NCI-H2171 treated with DMSO at 0.1 percent for 48 hours (cell line): ENCODE results near the gene LYPD6.

ENCODE experiments used
- DNase-seq: peaks from one replicate; lab custom pipeline; 2025; lab: John Stamatoyannopoulos, UW

LYPD6 gene

GRCh38 chr2:149409506-149409905 lies 79.1 kb downstream of the LYPD6 start:
- peak; percentile 40 for DNase-seq

GRCh38 chr2:149410701-149411484 lies 80.5 kb downstream of the LYPD6 start:
- DNase-seq: no peak

DNA sequence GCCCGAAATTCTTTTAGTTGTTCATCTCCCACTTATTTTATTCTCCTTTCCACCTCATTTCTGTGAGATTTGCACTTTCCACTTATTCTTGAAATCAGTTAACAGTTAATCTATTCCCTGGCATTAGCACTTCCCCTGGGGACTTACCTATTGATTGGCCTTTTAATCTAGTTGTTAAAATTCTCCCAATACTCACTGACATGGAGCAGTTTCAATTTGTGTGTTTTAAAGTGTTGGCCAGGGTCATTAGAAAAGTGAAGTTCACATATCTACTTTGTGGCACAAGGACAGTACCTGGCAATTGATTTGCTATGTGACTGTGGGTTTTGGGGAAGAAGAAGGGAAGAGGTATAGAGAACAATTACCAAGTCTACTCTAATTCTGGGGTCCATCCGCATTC lies 83.1 kb downstream of the LYPD6 start:
- DNase-seq: no peak

GRCh38 chr2:149415086-149415485 lies 84.7 kb downstream of the LYPD6 start:
- no peak for DNase-seq

DNA sequence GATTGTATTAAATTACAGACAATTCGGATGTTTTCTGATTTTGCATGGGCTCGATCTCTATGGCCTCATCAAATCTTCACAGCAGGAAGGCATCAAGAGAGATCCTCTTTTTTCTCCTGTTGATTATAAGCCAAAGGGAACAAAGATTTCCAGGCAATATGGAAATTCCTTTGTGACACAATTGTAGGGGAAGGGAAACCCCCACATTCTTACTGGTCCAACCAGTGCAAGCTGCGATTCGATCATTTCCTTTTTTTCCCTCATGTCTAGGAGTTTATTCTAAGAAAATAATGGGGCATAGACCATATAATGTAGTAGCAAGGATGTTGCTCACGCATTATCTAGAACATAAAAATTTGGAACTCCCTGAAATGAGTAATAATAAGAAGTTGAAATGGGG lies 87.7 kb downstream of the LYPD6 start:
- no peak for DNase-seq

DNA sequence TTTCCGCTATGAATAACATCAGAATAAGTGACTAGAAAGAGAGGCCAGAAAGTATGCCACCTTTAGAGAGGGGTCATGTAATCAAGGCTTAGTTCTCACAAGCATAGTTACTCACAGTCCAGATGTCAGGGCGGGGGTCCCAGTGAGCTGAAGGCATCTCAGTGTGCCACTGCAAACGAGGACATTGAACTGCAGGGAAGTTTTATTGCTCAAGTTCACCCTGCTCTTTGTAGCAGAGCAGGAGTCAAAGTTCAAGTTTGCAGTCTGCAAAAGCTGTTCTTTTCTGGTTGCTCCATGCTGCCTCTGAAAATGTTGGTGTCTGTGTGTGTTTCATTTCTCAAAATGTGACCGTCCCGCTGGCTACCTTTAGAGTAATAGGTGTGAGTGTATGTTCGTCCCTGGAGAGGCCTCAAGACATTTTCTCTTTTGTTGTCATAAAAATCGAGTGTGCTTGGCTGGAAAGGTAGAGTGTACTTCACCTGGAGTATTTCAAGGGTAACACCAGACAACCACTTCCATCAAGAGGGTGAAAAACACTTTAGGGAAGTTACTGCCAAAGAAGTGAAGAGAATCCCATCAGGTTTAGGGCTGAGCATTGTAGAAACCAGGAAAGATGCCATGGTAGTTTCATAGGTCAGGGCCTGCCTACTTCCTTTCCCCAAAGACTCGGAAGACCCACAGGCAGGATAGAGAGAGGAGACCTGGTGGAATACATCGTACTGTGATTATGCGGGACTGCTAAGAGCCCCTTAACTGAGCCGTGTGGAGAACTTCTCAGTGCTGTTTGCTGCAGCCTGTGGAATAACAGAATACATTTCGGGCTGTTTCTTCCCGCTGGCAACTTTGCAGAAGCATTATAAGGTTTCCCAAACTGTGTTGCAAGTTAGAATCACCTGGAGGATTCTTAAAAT lies 89.9 kb downstream of the LYPD6 start:
- DNase-seq: no peak

DNA sequence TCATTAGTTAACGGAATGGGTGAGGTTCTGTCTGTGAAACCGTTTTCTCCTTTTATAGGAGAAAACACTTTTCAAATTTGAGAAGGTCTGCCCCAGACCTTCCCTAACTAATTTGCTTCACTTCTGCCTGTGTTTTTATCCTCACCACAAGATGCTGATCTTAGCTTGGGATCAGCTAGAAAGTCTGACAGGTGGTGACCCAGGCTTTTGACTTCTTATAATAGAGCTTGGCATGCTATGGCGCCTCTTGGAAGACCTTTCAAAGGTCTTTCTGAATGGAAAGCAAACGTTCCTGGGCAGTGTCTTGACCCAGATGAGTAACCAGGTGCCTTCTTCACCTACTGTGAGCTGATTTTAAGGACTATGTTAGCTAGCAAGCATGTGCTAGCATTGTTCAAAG lies 91.4 kb downstream of the LYPD6 start:
- no peak for DNase-seq

DNA sequence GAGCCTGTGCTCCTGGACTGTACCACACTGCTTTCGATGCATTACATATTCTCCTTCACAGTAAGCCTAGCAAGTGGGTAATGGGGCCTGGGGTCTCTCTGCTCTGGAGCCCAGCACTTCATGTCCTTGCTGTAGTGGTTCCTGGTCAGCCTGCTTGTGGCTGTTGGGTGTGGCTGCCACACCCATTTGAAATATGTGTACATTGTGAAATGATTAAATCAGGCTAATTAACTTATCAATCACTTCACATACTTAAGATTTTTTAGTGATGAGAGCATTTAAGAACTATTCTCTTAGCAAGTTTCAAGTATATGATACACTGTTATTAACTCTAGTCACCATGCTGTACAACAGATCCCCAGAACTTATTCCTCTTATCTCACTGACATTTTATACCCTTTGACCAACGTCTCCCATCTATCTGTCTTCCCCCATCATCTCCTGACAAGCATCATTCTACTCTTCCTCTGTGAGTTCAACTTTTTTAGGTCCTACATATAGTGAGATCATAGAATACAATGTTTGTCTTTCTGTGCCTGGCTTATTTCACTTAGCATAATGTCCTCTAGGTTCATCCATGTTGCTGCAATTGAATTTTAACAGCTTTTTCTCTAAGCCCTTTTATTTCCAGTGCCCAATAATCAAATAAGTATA lies 92.1 kb downstream of the LYPD6 start:
- no peak for DNase-seq

DNA sequence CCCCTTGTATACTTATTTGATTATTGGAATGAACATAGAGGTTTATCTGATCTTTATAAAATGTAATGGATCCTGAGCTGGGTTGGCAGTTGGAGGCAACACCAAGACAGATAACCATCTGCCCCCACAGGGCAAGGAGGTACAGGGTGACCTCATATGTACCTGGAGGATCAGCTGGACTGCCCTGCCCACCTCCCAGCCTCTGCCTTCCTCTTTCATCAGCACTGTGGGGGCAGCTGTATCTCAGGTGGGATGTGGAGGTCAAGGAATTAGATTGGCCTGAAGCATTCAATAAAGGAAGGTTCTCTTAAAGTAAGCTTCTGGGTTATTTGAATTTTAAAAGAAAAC lies 92.6 kb downstream of the LYPD6 start:
- DNase-seq: no peak

- DNase-seq: no peak
These were observed 93.2 kb downstream of the LYPD6 start for GRCh38 chr2:149423630-149424029.

DNA sequence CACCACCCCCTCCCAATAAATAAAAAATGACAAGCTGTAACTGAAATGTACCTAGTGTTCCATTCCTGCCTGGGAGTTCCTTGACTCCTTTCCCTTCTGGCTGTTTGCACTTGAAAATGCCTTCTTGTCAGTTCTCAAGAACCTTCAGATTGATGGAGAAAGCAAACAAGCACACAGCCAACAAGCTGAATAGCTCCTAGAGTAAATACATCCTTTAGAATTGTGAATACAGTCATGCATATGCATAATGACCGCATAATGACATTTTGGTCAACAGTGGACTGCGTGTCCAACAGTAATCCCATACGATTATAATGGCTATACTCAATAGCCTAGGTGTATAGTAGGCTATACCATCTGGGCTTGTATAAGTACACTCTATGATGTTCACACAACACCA lies 97.0 kb downstream of the LYPD6 start:
- DNase-seq: no peak

DNA sequence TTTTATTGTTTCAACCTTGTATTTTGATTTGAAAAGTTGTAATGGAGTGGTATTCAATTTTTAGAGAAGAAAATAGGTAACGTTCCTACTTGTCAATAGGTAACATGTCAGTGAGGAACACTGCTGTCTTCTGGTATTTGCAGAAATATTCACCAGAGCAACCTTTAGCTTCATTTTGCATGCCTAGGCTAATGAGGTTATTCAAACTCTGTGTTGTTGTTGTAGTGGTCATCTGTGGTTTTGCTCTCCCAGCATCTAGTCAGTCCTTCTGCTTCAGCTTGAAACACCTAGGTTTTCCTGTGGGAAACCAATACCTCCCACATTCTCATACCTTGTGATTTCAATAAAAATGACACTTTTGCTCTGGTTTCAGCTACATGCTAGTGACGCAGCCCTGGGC lies 98.4 kb downstream of the LYPD6 start:
- no peak for DNase-seq

DNA sequence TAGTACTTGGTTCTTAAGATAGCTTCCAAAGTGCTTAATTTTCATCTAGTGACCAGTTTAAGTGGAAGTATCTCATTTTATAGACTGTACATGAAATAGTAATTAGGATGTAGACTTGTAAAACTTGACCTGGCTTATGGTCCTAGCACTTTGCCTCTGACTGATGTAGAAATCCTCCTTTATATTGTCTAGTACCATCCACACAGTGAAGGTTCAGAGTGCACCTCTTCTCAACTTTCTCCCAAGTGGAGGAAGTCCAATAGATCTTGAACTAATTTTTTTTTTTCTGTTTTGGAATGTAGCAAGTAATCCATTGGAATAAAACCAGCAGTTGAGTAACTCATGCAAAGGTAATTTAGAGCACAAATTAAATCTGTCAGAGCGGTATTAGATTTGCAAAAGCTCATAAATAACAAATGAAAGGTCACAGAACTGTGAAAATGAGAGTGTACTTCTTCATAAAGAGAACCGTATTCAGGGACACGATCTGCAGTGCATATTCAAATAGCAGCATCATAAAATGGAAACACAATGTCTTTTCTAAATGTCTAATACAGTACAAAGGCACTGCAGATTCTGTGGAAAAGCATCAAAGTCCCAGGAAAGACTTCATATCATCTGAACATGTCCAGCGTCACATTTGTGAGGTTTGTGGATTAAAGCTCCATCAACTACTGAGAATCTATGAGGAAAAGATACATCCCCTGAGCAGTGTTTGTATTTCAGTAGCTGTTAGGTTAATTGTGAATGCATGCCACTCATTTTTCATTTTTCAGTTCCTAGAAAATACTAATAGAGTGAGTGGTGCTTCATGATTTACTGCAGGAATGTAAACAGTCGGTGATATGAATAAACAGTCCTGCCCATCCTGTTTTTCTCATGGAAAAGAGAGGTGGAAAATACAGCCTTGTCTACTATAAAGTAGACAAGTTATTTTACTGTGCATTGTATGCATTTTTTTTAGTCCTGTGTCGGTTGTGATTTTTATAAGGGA lies 100.7 kb downstream of the LYPD6 start:
- DNase-seq: no peak

DNA sequence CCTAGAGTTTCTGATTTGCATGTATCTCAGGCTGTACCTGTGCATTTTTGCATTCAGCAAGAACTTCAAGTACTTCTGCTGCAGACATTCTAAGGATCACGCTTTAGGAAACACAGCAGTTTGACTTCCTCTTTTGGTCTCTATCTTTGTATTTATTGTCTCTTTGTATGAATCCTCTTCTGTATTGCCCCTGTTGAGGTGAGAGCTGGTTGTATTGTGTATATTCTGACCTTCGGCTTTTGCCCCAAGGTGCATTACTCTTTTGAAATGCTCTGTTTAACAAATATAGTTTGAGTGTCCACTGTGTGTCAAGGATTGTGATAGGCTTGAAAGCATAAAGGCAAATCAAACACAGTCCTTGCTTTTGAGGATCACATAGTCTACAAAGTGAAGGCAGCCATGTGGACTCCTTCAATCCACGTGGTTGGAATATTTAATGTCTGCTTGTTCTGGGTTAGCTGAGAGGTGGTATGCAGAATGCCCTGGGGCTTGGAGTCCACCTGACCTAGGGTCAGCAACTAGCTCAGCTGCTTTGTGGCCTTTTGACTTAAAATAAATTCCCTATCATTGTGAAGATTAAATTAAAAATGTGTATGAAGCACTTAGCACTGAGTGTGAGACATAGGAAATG lies 108.1 kb downstream of the LYPD6 start:
- DNase-seq: no peak

DNA sequence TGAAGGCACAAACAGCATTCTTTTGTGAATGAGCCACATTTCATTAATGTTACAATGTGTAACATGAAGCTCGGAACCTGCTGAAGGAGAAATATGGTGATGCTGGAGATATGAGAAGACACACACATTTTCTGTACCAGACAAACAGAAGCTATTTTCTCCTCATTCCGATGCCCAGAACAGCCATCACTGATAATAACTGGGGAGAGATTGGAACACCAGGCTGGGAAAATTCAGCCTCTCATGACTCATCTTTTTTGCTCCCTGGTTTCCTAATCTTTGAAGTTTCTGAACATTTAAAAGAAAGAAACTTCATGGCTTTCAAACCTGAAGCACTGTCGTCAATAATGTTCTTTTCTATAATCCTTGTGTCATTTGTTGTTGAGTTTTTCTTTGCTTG lies 110.9 kb downstream of the LYPD6 start:
- DNase-seq: no peak

- DNase-seq: no peak
These were observed 112.0 kb downstream of the LYPD6 start for GRCh38 chr2:149442346-149442745.

DNA sequence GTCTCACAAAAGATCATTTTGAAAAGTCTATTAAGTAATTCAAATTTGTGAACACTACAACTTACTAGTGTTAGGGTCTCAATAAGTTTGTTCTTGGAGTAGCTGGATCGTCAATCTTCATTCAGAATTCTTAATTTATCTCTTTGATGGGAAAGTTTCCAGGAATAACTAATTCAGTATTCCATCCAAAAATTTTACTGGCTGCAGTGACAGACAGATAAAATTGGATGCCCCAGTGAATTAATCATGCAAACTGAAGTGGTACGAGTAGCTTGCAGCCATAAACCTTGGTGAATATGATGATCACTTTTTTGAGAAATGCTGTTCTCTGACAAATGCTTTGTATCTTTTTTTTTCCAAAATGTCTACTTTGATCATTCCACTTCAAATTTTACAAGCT lies 112.8 kb downstream of the LYPD6 start:
- no peak for DNase-seq

DNA sequence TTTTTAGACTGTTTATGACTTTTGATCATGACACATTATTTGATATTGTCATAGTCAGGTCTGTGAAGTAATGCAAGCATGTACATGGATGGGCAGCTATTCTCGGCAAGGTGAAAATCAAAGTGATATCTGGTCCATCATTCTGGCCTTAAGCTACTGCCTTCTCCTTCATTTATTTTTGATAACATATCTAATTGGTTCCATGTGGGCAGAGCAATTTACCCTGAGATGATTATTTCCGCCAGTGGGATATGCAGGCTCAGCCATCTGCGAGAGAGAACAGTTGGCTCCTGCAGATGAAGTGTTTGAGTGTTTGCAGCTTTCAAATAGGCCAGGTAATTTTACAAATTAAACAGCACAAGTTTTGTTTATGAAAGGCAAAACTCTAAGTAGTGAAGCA lies 116.4 kb downstream of the LYPD6 start:
- DNase-seq: peak; percentile 85

DNA sequence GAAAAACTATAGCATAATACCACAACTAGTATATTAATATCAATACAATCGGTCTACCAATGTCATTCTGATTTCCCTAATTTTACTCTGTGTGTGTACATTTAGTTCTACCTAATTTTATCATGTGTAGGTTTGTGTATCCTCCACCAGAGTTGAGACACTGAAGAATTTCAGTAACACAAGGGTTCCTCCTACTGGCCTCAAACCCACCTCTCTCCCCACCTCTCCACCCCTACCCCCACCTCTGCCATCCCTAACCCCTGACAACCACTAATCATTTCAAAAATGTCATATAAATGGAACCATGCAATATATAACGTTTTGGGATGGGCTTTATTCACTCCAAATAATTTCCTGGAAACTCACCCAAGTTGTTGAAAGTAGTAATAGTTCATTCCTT lies 117.9 kb downstream of the LYPD6 start:
- DNase-seq: no peak

- DNase-seq: no peak
These were observed 118.6 kb downstream of the LYPD6 start for GRCh38 chr2:149449017-149449416.
